ENCODE results near the gene THOC1. TPM values are rescaled to one million over a fixed set of nuclear protein-coding genes. Genes with fewer than 3 reads are reported as not detected.

Gene THOC1
- total RNA-seq, 1 experiment from 2014 or later: 74.5 TPM

GRCh38 chr18:251572-251971 is 16.3 kb downstream of the THOC1 start:
- no peaks in the 10 kb centered on the region for H3K9me3 Mint-ChIP-seq
- H3K36me3 Mint-ChIP-seq (ENCODE audit: insufficient read depth in 1 of 3, low read depth in 3 of 3): peaks cover 18 to 80% (median 75%) of the 10 kb centered on the region in 3 experiments; a peak in 6 of 7 replicates
- no peaks in the 10 kb centered on the region for H3K9me3 ChIP-seq (ENCODE audit: control insufficient read depth, low read depth, low read length)
- H3K79me1 ChIP-seq (ENCODE audit: insufficient read depth, low read depth, low read length, poor library complexity, severe bottlenecking): no peaks in the 10 kb centered on the region
- no peak overlapping the region for H2BK5ac ChIP-seq (ENCODE audit: insufficient read length, low read length)
- no peak overlapping the region for H4K91ac ChIP-seq (ENCODE audit: insufficient read length, low read depth, low read length)
- no peak overlapping the region for H2AK5ac ChIP-seq (ENCODE audit: insufficient read length, low read length)
- no peak overlapping the region for H3K14ac ChIP-seq (ENCODE audit: insufficient read depth, low read length)
- H3K23me2 ChIP-seq (ENCODE audit: insufficient read length, low read depth, low read length, poor library complexity, severe bottlenecking): no peaks in the 10 kb centered on the region
- DNase-seq: no peak
- no peak overlapping the region for H3K4ac ChIP-seq (ENCODE audit: low read depth, low read length)
- no peak overlapping the region for H3K27ac Mint-ChIP-seq
- H2BK20ac ChIP-seq (ENCODE audit: low read depth, low read length, poor library complexity, severe bottlenecking): no peak overlapping the region
- no peak overlapping the region for H3K27ac ChIP-seq (ENCODE audit: insufficient read length, low read depth, low read length)
- H4K5ac ChIP-seq (ENCODE audit: insufficient read length, low read depth, low read length): no peak overlapping the region
- no peak overlapping the region for H4K8ac ChIP-seq (replicated peaks; ENCODE audit: insufficient read length, low read depth, low read length)
- H4K20me1 ChIP-seq (ENCODE audit: control insufficient read depth, insufficient read depth, insufficient read length): no peaks in the 10 kb centered on the region
- no peaks in the 10 kb centered on the region for H3K4me1 ChIP-seq (ENCODE audit: insufficient read depth, low read length)
- no peaks in the 10 kb centered on the region for H3K27me3 Mint-ChIP-seq (ENCODE audit: low read depth)
- TF ChIP-seq, protein P1, sequence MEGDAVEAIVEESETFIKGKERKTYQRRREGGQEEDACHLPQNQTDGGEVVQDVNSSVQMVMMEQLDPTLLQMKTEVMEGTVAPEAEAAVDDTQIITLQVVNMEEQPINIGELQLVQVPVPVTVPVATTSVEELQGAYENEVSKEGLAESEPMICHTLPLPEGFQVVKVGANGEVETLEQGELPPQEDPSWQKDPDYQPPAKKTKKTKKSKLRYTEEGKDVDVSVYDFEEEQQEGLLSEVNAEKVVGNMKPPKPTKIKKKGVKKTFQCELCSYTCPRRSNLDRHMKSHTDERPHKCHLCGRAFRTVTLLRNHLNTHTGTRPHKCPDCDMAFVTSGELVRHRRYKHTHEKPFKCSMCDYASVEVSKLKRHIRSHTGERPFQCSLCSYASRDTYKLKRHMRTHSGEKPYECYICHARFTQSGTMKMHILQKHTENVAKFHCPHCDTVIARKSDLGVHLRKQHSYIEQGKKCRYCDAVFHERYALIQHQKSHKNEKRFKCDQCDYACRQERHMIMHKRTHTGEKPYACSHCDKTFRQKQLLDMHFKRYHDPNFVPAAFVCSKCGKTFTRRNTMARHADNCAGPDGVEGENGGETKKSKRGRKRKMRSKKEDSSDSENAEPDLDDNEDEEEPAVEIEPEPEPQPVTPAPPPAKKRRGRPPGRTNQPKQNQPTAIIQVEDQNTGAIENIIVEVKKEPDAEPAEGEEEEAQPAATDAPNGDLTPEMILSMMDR (conservative IDR thresholded peaks at IDR 0.05): no peak
- no peak overlapping the region for H3K23ac ChIP-seq (ENCODE audit: insufficient read length, low read depth, low read length)
- H3K4me1 Mint-ChIP-seq: no peaks in the 10 kb centered on the region
- H2BK120ac ChIP-seq (ENCODE audit: low read depth, low read length, poor library complexity, severe bottlenecking): no peak overlapping the region
- H3T11ph ChIP-seq (ENCODE audit: low read length): no peak overlapping the region
- H3K18ac ChIP-seq (ENCODE audit: insufficient read length, low read depth, low read length): no peak overlapping the region
- no peaks in the 10 kb centered on the region for H3K79me2 ChIP-seq (ENCODE audit: insufficient read depth, low read length)
- no peak overlapping the region for H2BK15ac ChIP-seq (ENCODE audit: low read depth, low read length)
- H2BK12ac ChIP-seq (ENCODE audit: insufficient read length, low read depth, low read length): no peak overlapping the region
- H3K56ac ChIP-seq (ENCODE audit: insufficient read length, low read depth, low read length): no peak overlapping the region
- no peak overlapping the region for H3K4me2 ChIP-seq (ENCODE audit: insufficient read depth, insufficient read length, low read length)
- no peak overlapping the region for H2AFZ ChIP-seq (ENCODE audit: low read length)
- H3K27me3 ChIP-seq (ENCODE audit: insufficient read depth, low read length): no peaks in the 10 kb centered on the region
- no peak overlapping the region for H3K9ac ChIP-seq (ENCODE audit: extremely low read depth, insufficient read length, low read length)
- WGBS (ENCODE audit: extremely low coverage, insufficient read length, low lambda C conversion rate): no CpG with 5 or more reads among the region's 5 CpGs
- no peak overlapping the region for H3K4me3 Mint-ChIP-seq

Data from H9 (cell line).